Heart left ventricle (tissue), 13 donors: Measurements from ENCODE around the gene CNTD1.

ENCODE experiments used
- CTCF ChIP-seq, 12 donors: fragments of 200-600 bp; sonication (generic) in 4 of 12; IDR thresholded peaks; one replicate each; pipeline versions ENCODE4 v1.5.0 to v1.8.0; 2018 to 2022; ENCODE audit warnings: antibody characterized with exemption in 12 of 12, mild to moderate bottlenecking in 5 of 12
- POLR2A ChIP-seq, 2 donors: fragments of 450-650 bp; IDR thresholded peaks; one replicate each; pipeline ENCODE4 v1.6.1; 2017; ENCODE audit warnings: antibody characterized with exemption in 2 of 2, mild to moderate bottlenecking in 2 of 2, moderate library complexity in 2 of 2
- donor health status: ischemic (EF 13 %, LVEDD 7.1; RV severe dilation, severe dysfunction).
- donor health status: DM: no; HTN: yes; CAD: no.
- donor health status: DM: no; HTN: no; CAD: no.
- donor health status: ischemic (EF 25% LVEDD 6.9; RV normal size, moderate dysfunction).
- donor health status: ischemic (EF 25% LVEDD 5.7; RV mildly dilated, moderate dysfunction).
- donor health status: ischemic (EF 35%, LVEDD 5.7; RV mildly dilated, moderate dysfunction).
- donor health status: nonischemic (EF 11% LVEDD 7.7; RV severe dilation, severe dysfunction).
- donor health status: DM: yes; HTN: yes; CAD: no.
- donor health status: PGD.
- donor health status: ischemic (EF 29% LVEDD 5.4; RV normal size, mild dysfunction).
- donor health status: nonischemic (EF 23%, LVEDD 6.1; RV moderate dilation, normal function).

DNA sequence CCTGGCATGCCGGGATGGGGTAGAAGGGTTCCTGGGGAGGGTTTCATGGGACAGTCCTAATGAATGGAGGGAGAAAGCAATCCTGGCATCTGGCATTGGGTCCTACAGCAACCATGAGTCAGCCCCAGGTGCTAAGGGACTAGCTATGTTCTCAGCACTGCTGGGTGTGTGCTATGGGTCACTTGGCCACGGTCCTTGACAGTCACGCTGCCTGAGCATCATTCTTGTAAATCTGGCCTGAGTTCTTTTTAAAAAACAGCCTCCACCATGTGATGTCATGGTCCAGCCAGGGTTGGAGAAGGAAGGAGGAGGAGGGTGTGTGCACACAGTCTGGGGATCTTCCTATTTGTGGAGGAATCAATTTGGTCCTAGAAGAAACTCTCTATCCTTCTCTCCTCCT lies 43.9 kb upstream of the CNTD1 start:
- TF ChIP-seq POLR2A (IDR thresholded peaks at IDR 0.05) (no peak), CTCF (IDR thresholded peaks at IDR 0.05) (no peak)
